HG03108 (cell line): Measurements from ENCODE around the gene PPP4R2.
"Not testable (repeated sequence)": the region's sequence is repeated elsewhere in the genome, so short reads cannot be mapped to it uniquely, and the experiment has no call there.

Experiments
- ATAC-seq: cut with Tn5 transposase; IDR thresholded peaks from one replicate; pipeline ENCODE4 v1.9.1; 2021; ENCODE audit warnings: moderate library complexity; ENCODE audit not compliant: unreplicated experiment

Gene PPP4R2

DNA sequence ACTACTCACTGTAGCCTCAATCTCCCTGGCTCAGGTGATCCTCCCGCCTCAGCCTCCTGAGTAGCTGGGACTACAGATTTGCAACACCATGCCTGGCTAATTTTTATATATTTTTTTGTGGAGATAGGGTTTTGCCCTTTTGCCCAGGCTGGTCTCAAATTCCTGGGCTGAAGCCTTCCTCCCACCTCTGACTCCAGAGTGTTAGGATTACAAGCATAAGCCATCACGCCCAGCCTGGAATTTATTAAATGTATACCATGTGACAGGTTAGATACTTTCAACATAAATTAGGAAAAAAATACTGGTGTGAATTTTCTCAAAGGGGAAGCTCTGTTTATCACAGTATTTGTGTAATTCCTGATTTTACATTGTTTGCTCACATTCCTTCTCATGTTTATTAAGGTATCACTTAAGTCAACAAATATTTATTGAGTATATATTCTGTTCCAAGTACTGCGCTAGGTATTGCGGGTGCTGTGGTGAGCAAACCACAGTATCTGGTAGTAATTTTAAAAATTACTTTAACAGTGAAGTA, 24.8 kb downstream of the PPP4R2 start:
- ATAC-seq: no peak

DNA sequence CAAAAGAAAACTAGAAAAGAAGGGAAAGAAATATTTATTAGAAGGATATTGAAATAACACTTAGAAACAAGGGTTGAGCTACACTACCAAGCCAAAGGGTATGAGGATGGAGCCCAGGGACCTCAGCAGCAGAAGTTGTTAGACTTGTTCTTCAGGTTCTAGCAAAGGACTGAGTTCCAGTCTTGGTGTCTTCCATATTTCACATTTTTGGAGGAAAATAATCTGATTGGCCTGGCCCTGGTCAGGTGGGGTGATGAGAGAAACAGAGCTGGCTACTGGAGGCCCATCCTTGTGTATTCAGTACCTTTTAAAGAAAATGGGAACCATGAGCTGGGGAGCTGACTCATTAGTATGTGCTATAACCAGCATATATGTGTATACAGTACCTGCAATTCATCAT, 28.2 kb downstream of the PPP4R2 start:
- no peak for ATAC-seq

GRCh38 chr3:73026111-73026759, 29.6 kb downstream of the PPP4R2 start:
- no peak for ATAC-seq

GRCh38 chr3:73026760-73027113, 30.1 kb downstream of the PPP4R2 start:
- no peak for ATAC-seq

DNA sequence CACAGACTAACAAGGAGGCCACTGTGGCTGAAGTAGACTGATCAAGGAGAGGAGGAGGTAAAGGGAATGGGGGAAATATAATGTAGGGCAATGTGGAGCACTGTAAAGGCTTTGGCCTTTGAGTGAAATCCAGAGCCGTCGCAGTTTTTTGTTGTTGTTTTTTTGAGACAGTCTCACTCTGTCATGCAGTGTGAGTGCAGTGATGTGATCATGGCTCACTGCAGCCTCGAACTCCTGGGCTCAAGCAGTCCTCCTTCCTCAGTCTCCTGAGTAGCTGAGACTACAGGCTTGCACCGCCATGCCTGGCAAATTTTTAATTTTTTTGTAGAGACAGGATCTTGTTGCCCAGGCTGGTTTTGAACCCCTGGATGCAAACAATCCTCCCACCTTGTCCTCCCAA, 32.2 kb downstream of the PPP4R2 start:
- no peak for ATAC-seq

- no peak for ATAC-seq
These were observed 32.7 kb downstream of the PPP4R2 start for GRCh38 chr3:73029321-73029796.

DNA sequence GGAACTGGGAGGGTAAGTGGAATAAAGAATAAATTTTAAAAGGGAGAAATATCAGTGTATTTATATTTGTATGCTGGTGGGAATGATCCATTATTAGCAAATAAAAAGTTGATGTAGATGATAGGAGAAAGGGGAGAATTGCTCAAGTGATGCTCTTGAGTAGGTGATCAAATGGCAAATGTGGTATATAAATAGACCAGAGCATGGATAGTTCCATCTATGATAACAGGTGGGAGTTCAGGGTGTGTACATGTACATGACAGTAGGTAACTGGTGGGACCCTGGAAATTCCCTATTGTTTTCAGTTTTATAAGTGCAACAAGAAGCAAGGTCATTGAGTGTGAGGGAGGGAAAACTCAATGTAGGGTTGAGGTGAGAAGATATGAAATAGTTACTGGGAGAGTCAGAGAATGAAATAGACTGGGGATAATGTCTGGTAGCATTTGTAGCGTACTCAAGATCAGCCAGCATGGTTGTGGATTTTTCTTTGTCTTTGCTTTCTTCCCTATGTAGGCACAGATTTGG, 33.5 kb downstream of the PPP4R2 start:
- no peak for ATAC-seq

DNA sequence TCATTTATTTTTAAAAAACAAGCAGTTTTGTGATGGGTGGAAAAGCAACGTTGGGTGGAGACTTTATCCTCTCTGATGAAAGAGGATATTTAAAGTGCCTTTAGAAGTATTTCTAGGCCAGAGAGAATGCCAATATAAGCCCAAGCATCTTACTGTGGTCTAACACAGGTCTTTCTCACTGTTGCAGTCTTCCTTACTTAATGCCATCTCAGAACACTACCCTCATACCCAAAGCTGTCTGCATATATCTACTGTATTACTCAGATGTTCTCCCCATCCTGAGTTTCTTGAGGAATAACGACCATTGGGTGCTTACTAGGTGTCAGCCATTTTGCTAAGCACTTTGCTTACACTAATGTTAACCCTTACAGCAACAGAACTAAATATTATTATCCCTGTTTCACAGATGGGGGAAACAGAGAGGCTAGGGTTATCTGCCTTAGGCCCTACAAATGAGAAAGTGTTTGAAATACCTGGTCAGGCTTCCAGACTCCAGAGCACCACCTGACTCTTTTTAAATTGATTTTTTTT, 35.0 kb downstream of the PPP4R2 start:
- no peak for ATAC-seq

- ATAC-seq: no peak
These were observed 40.3 kb downstream of the PPP4R2 start for GRCh38 chr3:73036694-73037591.

DNA sequence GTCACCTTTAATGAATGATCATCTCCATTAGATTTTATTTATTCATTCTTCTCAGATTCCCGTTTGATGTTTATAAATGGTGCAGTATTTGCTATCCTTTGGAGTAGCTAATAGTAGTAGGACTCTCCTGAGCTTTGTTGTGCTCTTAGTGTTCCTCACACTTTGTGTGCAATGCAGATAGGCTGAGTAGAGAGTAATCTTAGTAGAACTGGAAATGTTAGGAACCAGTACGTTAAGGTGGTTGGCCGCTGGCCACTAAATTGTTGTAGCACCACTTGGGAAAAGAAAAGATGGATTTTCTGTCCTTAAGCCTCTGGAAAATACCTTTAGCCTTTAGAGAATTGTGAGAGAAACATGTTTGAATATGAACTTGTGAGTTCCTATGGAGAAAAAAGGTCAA, 44.9 kb downstream of the PPP4R2 start:
- ATAC-seq: no peak

DNA sequence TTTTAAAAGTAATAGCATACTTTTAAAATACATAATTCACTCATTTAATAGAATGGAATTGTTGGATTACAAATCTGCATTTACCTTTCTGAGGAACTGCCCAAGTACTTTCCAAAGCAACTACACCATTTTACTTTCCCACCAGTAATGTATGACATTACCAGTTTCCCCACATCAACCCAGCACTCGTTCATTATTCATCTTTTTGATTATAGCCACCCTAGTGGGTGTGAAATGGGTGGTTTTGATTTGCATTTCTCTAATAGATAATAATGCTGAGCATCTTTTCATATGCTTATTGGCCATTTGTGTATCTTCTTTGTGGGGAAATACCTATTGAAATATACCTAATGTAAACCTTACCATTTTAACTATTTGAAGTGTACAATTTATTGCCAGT, 46.8 kb downstream of the PPP4R2 start:
- ATAC-seq: no peak

DNA sequence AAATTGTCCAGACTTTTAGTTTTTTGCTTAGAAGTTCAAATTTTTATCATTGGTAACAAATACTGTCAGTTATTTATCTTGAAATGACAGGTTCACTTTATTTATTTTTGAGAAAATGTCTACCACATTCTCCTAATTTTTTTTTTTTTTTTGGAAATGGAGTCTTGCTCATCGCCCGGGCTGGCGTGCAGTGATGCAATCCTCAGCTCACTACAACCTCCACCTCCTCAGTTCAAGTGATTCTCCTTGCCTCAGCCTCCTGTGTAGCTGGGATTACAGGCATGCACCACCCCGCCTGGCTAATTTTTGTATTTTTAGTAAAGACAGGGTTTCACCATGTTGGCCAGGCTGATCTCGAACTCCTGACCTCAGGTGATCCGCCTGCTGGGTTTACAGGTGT, 48.8 kb downstream of the PPP4R2 start:
- ATAC-seq: no peak

DNA sequence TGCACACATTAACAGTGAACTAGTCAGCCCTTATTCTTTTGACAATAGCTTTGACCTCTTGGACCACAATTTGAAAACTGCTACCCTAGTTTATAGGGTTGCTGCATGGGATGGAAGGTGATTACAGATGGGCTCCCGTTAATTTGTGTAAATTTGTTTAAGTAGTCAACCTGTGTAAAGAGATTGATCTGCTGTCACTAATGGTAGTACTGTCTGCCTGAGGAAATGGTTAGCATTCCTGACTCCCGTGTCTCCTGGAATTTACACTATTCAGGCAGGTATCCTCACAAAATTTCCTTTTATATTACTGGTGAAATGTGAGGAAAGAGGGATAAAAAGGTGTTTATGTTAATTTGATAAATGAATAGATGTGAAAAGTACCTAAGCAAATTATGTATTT, 49.6 kb downstream of the PPP4R2 start:
- ATAC-seq: no peak

GRCh38 chr3:73049319-73049718, 52.7 kb downstream of the PPP4R2 start:
- ATAC-seq: no peak

- no peak for ATAC-seq
These were observed 56.2 kb downstream of the PPP4R2 start for GRCh38 chr3:73052857-73053256.

- no peak for ATAC-seq
These were observed 59.0 kb downstream of the PPP4R2 start for GRCh38 chr3:73055583-73055982.

GRCh38 chr3:73056014-73056844, 59.6 kb downstream of the PPP4R2 start:
- ATAC-seq: no peak

DNA sequence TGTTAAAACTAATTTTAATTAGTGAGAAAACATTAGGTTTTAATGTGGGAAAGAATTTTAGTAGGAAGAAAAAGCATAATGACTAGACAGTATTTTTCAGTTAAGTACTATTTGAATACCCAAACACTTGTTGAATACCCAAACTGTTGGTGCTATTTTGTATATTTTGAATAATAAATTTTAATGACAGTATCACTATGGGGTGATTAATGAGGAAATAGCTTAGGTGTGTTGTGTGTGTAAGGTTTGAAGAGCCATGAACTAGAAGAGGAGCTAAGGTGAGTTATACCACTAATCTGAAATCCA, 60.2 kb downstream of the PPP4R2 start:
- ATAC-seq: no peak

- no peak for ATAC-seq
These were observed 63.7 kb downstream of the PPP4R2 start for GRCh38 chr3:73060302-73060723.

DNA sequence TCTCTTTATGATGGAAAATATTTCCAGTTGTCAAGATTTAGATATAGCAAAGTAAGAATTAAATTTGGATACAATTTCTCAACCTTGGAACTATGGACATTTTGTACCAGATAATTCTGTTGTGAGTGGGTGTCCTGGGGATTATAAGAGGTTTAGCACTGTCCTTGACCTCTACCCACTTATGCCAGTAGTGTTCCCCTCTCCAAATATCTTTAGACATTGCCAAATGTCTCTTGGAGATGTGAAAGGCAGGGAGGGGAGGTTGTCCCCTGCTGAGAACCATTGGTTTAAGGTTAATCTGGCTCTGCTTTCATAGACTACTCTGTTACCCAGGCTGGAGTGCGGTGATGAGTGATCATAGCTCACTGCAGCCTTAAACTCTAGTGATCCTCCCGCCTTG, 64.8 kb downstream of the PPP4R2 start, which contains the start of gene EBLN2:
TSS of gene EBLN2 (plus strand) at position 244 of the 400 bp plus-strand sequence. CDS start 423 bp downstream, outside the sequence.
- ATAC-seq: no peak

DNA sequence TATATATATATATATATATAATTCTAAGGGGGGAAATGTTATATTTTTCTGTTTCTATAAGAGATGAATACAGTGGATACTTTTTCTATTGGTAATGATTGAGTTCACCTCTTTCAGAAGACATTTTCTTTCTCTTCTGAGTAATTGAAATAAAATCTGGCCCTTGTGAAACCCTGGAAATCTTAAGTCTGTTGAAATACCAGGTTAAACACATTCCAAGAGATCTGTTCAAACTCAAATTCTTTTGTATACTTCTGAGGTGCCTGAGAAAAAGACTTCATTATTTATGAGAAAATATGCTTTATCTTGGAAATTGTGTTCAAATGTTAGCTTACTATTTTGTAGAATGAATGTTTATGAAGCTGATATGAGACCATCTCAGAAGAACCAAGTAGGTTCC, 69.6 kb downstream of the PPP4R2 start:
- not testable (repeated sequence) for ATAC-seq
